NCI-H2196 (cell line): ENCODE data around the gene CSH1.
"Not testable (repeated sequence)": the region's sequence is repeated elsewhere in the genome, so short reads cannot be mapped to it uniquely, and the experiment has no call there.

Experiments used
- DNase-seq: peaks from one replicate; lab custom pipeline; 2025; ENCODE audit not compliant: unreplicated experiment; lab: John Stamatoyannopoulos, UW

The CSH1 gene

GRCh38 chr17:63928966-63929695 is 32.8 kb upstream of the CSH1 start:
- no peak for DNase-seq

- no peak for DNase-seq
Observed at GRCh38 chr17:63928172-63928666, 31.8 kb upstream of the CSH1 start.

- no peak for DNase-seq
Observed at GRCh38 chr17:63927464-63928171, 31.2 kb upstream of the CSH1 start.

DNA sequence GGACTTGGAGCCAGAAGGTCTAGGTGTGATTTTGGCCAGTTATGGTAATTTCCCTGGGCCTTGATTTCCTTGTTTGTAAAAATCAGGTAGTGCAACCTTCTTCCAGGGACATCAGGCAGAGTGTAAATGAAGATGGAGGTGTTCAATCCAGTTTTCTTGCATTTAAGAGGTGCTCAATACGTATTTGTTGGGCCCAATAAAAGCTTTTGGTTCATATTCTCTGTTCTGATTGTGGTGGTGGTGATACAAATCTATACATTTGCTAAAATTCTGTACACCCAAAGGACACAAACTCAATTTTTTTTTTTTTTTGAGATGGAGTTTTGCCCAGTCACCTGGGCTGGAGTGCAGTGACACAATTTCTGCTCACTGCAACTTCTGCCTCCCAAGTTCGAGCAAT is 29.8 kb upstream of the CSH1 start:
- DNase-seq: no peak

- no peak for DNase-seq
Observed at GRCh38 chr17:63925615-63926014, 29.2 kb upstream of the CSH1 start.

DNA sequence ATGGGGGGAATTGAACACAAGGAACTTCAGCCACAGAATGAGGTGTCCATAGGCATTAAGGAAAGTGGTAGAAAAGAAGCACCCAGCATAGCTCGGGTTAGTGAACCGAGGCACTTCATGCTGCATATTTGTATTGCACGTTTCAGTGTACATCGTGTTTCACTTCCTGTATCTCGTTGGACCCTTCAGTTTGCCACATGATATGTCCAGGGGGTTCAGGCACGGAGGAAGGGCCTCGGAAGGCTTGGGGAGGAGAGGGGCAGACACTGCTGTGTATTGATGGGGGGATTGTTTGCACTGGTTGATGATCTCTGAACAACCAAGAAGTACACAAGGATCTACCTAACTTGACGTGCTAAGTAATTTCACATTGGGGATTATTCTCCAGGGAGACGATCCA is 26.0 kb upstream of the CSH1 start:
- DNase-seq: not testable (repeated sequence)

DNA sequence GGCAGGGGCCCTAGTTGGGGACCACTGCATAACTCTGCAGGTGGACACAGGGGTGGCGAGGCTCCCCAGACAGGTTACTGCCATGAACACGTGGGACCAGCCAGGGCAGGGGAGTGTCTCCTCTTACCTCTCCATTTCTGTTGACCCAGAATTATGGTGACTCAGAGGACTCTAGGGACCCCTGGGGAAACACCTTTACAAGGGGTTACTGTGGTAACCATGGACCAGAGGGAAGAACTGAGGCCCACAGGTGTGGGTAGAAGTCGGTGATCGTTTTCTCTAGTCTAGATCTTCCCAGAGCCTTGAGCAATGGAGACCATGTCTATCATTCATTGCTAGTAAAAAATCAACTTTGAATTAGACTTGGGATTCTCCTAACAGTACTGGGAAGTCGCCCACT is 24.4 kb upstream of the CSH1 start:
- DNase-seq: not testable (repeated sequence)

DNA sequence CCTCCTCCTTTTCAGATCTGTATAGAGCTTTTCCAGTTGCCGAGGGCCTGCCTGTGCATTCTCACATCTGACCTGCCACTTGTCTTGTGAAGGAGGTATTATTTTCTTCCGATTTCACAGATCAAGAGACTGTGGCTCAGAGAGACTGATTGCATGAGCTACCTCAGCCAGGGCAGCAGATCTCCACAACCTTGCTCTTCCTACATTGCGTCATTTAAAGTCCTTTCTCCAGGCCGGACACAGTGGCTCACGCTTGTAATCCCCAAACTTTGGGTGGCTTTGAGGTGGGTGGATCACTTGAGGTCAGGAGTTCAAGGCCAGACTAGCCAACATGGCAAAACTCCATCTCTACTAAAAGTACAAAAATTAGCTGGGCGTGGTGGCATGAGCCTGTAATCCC is 23.7 kb upstream of the CSH1 start:
- not testable (repeated sequence) for DNase-seq

DNA sequence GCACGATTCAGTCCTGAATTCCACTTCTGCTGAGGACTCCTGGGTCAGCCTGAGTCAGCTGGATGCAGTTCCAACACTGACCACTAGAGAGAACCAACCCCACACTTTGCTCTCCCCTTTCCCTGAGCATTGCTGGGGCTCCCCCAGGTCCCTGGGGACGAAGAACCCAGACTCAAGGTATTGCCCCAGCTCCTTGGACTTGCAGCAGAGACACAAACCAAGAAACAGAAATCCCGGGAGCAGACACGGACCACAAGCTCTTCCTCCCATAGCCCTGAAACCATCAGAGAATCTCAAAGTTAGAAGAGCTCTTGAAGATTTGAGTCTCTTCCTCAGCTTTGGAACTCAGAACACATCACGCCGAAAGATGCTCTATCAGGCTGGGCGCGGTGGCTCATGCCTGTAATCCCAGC is 22.9 kb upstream of the CSH1 start:
- DNase-seq: peak; percentile 38

DNA sequence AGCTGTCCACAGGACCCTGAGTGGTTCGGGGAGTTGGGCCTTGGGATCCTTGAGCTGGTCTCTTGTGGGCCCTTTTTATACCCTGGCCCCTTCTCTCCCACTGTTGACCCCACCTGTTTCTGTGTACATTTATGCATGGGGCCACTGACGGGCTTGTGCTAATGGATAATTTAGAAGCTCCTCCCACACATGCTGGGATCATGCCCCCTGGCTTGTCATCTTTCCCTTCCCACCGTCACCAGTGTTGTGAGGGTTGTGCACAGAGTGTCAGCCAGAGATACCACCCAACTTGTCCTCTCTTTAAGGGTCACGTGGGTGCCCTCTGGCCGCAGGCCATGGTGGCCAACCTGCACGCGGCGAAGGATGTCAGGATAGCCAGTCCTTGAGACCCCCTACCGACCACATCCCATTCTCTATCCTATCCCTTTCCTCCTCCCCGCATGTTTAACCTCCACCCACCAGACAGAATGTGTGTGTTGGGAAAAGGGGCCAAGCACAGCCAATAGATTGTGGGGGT is 22.5 kb upstream of the CSH1 start, which contains the start of gene GH1:
Gene GH1 (minus strand): TSS at position 51 of the 517 bp plus-strand sequence. CDS start 63 bp downstream, outside the sequence.
- not testable (repeated sequence) for DNase-seq

DNA sequence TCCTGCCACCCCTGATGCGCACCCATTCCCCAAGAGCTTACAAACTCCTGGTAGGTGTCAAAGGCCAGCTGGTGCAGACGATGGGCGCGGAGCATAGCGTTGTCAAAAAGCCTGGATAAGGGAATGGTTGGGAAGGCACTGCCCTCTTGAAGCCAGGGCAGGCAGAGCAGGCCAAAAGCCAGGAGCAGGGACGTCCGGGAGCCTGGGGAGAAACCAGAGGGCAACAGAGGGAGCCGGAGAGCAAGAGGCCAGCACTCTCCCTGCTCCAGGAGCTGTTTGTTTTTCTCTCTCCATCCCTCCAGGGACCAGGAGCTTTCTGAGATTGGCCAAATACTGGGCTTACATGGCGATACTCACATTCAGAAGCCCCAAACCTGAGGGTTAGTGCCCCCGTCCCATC is 21.9 kb upstream of the CSH1 start:
- DNase-seq: no peak

- no peak for DNase-seq
Observed at GRCh38 chr17:63917646-63918045, 21.3 kb upstream of the CSH1 start.

DNA sequence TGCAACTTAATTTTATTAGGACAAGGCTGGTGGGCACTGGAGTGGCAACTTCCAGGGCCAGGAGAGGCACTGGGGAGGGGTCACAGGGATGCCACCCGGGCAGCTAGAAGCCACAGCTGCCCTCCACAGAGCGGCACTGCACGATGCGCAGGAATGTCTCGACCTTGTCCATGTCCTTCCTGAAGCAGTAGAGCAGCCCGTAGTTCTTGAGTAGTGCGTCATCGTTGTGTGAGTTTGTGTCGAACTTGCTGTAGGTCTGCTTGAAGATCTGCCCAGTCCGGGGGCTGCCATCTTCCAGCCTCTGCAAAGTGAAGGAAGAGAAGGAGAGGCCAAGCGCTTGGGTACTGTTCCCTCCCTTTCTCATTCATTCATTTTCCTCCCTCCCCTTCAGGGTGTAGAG is 20.8 kb upstream of the CSH1 start:
- DNase-seq: not testable (repeated sequence)

- no peak for DNase-seq
Observed at GRCh38 chr17:63916566-63917185, 20.3 kb upstream of the CSH1 start.

- DNase-seq: not testable (repeated sequence)
Observed at GRCh38 chr17:63915753-63916152, 19.4 kb upstream of the CSH1 start.

- no peak for DNase-seq
Observed at GRCh38 chr17:63914471-63914870, 18.1 kb upstream of the CSH1 start.

DNA sequence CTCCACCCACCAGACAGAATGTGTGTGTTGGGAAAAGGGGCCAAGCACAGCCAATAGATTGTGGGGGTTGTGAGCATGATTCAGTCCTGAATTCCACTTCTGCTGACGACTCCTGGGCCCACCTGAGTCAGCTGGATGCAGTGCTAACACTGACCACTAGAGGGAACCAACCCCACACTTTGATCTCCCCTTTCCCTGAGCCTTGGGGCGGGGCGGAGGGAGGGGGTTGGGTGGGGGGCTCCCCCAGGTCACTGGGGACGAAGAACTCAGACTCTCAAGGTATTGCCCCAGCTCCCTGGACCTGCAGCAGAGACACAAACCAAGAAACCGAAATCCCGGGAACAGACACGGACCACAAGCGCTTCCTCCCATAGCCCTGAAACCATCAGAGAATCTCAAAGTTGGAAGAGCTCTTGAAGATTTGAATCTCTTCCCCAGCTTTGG is 15.3 kb upstream of the CSH1 start:
- DNase-seq: peak; percentile 34

DNA sequence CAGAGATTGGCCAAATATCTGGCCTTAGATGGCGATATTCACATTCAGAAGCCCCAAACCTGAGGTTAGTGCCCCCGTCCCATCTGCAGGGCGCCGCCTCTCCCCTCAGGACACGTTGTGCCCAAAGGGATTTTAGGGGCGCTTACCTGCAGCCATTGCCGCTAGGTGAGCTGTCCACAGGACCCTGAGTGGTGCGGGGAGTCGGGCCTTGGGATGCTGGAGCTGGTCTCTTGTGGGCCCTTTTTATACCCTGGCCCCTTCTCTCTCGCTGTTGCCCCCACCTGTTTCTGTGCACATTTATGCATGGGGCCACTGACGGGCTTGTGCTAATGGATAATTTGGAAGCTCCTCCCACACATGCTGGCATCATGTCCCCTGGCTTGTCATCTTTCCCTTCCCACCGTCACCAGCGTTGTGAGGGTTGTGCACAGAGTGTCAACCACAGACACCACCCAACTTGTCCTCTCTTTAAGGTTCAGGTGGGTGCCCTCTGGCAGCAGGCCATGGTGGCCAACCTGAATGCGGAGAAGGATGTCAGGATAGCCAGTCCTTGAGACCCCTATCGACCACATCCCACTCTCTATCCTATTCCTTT is 14.8 kb upstream of the CSH1 start, which contains the start of gene CSHL1:
Gene CSHL1 (minus strand): TSS at position 218 of the 595 bp plus-strand sequence. CDS start 62 bp downstream, at position 156.
- DNase-seq: no peak

- no peak for DNase-seq
Observed at GRCh38 chr17:63910096-63910495, 13.7 kb upstream of the CSH1 start.

GRCh38 chr17:63909586-63909985 is 13.2 kb upstream of the CSH1 start:
- not testable (repeated sequence) for DNase-seq
